Stimulated activated CD8-positive, alpha-beta memory T cell treated with anti-CD3 and anti-CD28 coated beads, Interleukin-4, amount 100 ng/mL, for 48 hours (primary cell): ENCODE results near the gene KLF4.

Experiments used
- DNase-seq: peaks from one replicate; pipeline ENCODE4 v3.0.0-alpha.2; 2020

KLF4 gene

DNA sequence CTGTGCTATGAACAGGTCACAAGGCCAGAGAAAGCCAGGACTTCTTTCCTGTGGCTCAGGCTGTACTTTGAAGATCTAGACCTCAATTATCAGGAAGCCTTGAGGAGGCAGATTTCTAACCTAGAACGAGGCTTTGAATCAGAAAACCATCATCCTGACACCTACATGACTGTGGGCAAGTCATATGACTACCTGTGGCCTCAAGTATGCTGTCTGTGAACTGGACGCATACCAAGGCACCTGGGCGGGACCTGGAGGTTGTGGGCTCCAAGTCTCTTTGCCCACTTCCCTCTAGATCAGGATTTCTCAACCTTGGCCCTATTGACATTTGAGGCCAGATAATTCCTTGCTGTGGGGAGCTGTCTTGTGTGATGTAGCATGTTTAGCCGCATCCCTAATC is 42.5 kb downstream of the KLF4 start:
- no peak for DNase-seq

DNA sequence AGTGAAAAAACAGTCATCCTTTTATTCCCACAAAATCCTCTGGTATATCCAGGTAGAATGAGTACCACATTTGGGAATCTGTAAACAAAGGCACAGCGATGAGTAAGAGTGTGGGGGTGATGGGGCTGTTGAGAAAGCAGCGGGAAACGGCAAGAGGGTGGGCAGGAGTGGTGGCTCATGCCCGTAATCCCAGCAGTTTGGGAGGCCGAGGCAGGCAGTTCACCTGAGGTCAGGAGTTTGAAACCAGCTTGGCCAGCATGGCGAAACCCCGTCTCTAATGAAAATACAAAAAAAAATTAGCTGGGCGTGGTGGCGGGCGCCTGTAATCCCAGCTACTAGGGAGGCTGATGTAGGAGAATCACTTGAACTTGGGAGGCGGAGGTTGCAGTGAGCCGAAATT is 43.1 kb downstream of the KLF4 start:
- no peak for DNase-seq

DNA sequence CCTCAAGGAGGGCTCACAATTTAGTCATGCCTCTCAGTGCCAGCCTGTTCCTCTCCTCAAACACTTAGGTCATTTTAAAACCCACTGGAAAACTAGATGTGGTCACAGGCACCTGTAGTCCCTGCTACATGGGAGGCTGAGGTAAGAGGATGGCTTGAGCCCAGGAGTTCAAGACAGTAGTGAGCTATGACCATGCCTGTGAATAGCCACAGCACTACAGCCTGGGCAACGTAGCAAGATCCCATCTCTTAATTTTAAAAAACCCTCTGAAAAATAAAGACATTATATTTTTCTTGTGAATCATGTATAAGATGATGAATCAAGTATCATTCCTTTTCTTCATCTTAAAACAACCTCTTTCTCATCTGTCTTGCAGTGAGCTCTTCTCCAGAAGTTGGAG is 45.8 kb downstream of the KLF4 start:
- no peak for DNase-seq

DNA sequence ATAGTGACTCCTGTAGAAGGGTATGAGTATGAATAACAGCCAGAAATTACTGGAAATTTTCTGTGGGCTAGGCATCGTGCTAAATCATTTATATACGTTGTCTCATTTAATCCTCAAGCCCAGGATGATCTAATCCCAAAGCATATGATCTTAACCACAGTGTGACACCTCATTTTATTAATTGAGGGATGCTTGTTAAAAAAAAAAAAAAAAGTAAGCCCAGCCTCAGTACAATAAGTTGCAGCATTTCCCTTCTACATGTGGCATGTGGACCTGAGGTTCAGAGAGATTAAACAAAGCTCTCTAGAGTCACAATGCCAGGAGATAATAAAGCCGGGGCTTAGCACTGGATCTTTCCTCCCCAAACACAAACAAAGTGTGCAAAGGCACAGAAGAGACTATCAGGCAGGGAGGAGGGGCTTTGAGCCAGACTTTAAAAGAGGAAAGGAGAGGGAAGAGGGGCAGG is 49.5 kb downstream of the KLF4 start:
- no peak for DNase-seq

DNA sequence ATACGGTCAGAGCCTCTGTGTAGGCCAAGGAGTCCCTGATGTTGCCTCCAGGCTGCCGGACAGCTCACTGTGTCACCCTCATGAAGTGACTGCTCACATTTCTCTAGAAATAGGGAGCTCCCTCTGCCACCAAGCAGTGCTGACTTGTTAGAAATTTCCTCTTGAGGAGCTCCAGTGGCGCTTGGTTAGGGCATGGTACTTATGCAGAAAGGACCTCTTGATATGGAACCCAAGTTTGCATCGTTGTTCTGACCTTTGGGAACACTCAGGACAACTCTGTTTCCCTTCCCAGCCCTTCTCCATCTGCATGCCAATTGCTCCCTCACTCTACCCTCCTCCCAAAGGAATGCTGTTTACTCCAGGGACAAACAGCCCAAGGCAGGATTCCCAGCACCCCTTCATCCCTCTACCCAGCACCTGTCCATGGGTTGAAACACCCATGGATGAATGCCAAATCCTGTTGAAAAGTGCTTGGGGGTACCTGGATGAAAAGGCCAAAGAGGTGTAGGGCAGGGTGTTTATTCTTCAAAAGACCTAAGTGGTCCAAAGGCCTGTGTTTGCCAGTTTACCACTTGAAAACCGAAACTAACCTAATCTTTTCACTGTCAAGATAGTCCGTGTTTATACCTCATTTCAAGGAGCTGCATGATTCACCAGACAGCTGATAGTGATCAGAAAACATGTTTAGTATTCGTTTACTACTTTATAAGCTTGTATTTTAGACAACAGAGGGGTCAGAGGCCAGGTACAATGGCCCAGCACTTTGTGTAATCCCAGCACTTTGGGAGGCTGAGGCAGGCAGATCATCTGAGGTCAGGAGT is 51.1 kb downstream of the KLF4 start:
- DNase-seq, result no peak

DNA sequence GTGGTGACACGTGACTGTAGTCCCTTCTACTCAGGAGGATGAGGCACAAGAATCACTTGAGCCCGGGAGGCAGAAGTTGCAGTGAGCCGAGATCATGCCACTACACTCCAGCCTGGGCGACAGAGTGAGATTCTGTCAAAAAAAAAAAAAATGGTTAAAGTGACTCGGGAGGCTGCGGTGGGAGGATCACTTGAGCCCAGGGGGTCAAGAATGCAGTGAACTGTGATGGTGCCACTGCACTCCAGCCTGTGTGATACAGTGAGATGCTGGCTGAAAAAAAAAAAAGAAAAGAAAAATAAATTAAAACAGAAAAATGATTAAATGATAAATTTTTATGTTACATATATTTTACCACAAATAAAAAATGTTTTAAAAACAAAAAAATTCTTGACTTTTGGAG is 51.9 kb downstream of the KLF4 start:
- no peak for DNase-seq

DNA sequence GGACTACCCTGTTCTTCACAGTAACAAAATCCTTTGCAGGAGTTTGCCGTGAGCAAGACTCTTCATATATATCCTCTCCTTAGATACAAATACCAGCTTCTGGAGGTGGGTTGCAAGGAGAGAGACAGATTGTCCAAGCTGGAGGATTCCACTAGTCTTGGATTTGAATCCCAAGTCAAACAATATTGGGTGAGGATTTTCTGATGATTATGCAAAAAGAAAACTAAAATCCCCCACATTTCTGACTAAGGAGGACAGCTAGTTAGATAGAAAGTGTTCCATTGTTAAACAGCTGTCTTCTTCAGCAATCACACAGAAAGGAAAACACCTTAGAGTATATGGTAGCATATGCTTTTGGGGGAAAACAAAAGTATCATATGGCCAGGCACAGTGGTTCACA is 54.2 kb downstream of the KLF4 start:
- no peak for DNase-seq
